Esophagus mucosa (tissue), 1 donor: ENCODE measurements around the gene COL5A1. TPM values are rescaled to one million over a fixed set of nuclear protein-coding genes. Genes with fewer than 3 reads are reported as not detected.

Source experiments
- ATAC-seq: fragments of 200-7000 bp; cut with Tn5 transposase; one replicate; pipeline ENCODE4 v1.9.1; 2020
- total RNA-seq: library from RNA; stranded (reverse); gene quantifications from one replicate; pipeline ENCODE4 v1.2.4, GENCODE V29; 2023
- donor health status: DM: yes; HTN: yes; CAD: no.

Gene COL5A1
- total RNA-seq, 1 donor from 2014 or later = 3.3 TPM

- ATAC-seq = no peak
Observed at GRCh38 chr9:134748591-134748990, 107.0 kb downstream of the COL5A1 start.

- ATAC-seq = no peak
Observed at GRCh38 chr9:134750450-134751155, 109.0 kb downstream of the COL5A1 start.

GRCh38 chr9:134751622-134752021 lies 110.0 kb downstream of the COL5A1 start:
- no peak for ATAC-seq

- no peak for ATAC-seq
Observed at GRCh38 chr9:134752471-134753168, 111.0 kb downstream of the COL5A1 start.

- ATAC-seq = no peak
Observed at GRCh38 chr9:134753191-134753590, 111.6 kb downstream of the COL5A1 start.

- no peak for ATAC-seq
Observed at GRCh38 chr9:134755221-134755907, 113.8 kb downstream of the COL5A1 start.

- ATAC-seq = no peak
Observed at GRCh38 chr9:134756098-134756497, 114.5 kb downstream of the COL5A1 start.

GRCh38 chr9:134757216-134757975 lies 115.8 kb downstream of the COL5A1 start:
- ATAC-seq = no peak

GRCh38 chr9:134758949-134759607 lies 117.5 kb downstream of the COL5A1 start:
- no peak for ATAC-seq

- no peak for ATAC-seq
Observed at GRCh38 chr9:134759913-134760312, 118.3 kb downstream of the COL5A1 start.

GRCh38 chr9:134760750-134761420 lies 119.3 kb downstream of the COL5A1 start:
- ATAC-seq = no peak

GRCh38 chr9:134764473-134765269 lies 123.1 kb downstream of the COL5A1 start:
- ATAC-seq = no peak

GRCh38 chr9:134765785-134766184 lies 124.2 kb downstream of the COL5A1 start:
- ATAC-seq = no peak

GRCh38 chr9:134766587-134766986 lies 125.0 kb downstream of the COL5A1 start:
- ATAC-seq = no peak

- no peak for ATAC-seq
Observed at GRCh38 chr9:134768332-134768708, 126.7 kb downstream of the COL5A1 start.

- no peak for ATAC-seq
Observed at GRCh38 chr9:134768709-134769351, 127.2 kb downstream of the COL5A1 start.

- ATAC-seq = no peak
Observed at GRCh38 chr9:134770972-134771971, 129.7 kb downstream of the COL5A1 start.

GRCh38 chr9:134772331-134772730 lies 130.7 kb downstream of the COL5A1 start:
- no peak for ATAC-seq

- no peak for ATAC-seq
Observed at GRCh38 chr9:134773842-134774241, 132.2 kb downstream of the COL5A1 start.
